Astrocyte of the spinal cord (primary cell): Measurements from ENCODE around the gene ADAMTSL1.

Experiments
- DNase-seq: peaks from one replicate; pipeline ENCODE4 v3.0.0; 2011; ENCODE audit warnings: low read depth, low spot score
- H3K4me3 ChIP-seq: 2 replicates; pipeline ENCODE4 v1.5.1; 2011; ENCODE audit warnings: low read depth, mild to moderate bottlenecking, low read length, moderate library complexity
- CTCF ChIP-seq: IDR thresholded peaks from 2 replicates; pipeline ENCODE4 v1.5.1; 2012; ENCODE audit warnings: low read depth, mild to moderate bottlenecking, low read length, inconsistent platforms
- in situ Hi-C: cut with HindIII; loops from 2 replicates; pipeline ENCODE4 v1.10.0; 2017; ENCODE audit warnings: low sequenced_read_pairs

ADAMTSL1 gene

GRCh38 chr9:18683851-18684250 lies 209.9 kb downstream of the ADAMTSL1 start:
- DNase-seq = no peak
- in situ Hi-C loops = no loop called here
- no peak for TF ChIP-seq CTCF
- H3K4me3 ChIP-seq = no peak overlapping the region

- TF ChIP-seq CTCF = no peak
- H3K4me3 ChIP-seq = no peak overlapping the region
- in situ Hi-C loops = no loop called here
- DNase-seq = no peak
These were observed 210.8 kb downstream of the ADAMTSL1 start for GRCh38 chr9:18684593-18685317.

GRCh38 chr9:18688581-18689565 lies 214.9 kb downstream of the ADAMTSL1 start:
- TF ChIP-seq CTCF = no peak
- in situ Hi-C loops = no loop called here
- no peak overlapping the region for H3K4me3 ChIP-seq
- DNase-seq = no peak

GRCh38 chr9:18689921-18690320 lies 216.0 kb downstream of the ADAMTSL1 start:
- DNase-seq = no peak
- in situ Hi-C loops = no loop called here
- H3K4me3 ChIP-seq = no peak overlapping the region
- TF ChIP-seq CTCF = no peak

- H3K4me3 ChIP-seq = no peak overlapping the region
- DNase-seq = no peak
- in situ Hi-C loops = no loop called here
- TF ChIP-seq CTCF = no peak
These were observed 218.3 kb downstream of the ADAMTSL1 start for GRCh38 chr9:18692268-18692667.

GRCh38 chr9:18692962-18693361 lies 219.0 kb downstream of the ADAMTSL1 start:
- no peak for TF ChIP-seq CTCF
- no peak for DNase-seq
- in situ Hi-C loops = no loop called here

More at GRCh38 chr9:18692962-18693361, 219.0 kb downstream of the ADAMTSL1 start:
- no peak overlapping the region for H3K4me3 ChIP-seq
